Peyer's patch (tissue), 4 donors: Measurements from ENCODE around the gene FGF19.

Experiments used
- POLR2A ChIP-seq, 2 donors: fragments of 450-650 bp; IDR thresholded peaks; one replicate each; pipeline ENCODE4 v1.5.1; 2017; ENCODE audit warnings: antibody characterized with exemption in 2 of 2, mild to moderate bottlenecking in 2 of 2, moderate library complexity in 2 of 2
- TF ChIP-seq, protein P1 (sequence below), 6 experiments: fragments of 450-650 bp in 4 of 6; fragments of 200-600 bp in 2 of 6; sonication (generic) in 1 of 6; IDR thresholded peaks; one replicate each; pipeline ENCODE4 v1.5.1; 2017 to 2019; ENCODE audit warnings: antibody characterized with exemption in 6 of 6, mild to moderate bottlenecking in 3 of 6, moderate library complexity in 1 of 6

DNA sequence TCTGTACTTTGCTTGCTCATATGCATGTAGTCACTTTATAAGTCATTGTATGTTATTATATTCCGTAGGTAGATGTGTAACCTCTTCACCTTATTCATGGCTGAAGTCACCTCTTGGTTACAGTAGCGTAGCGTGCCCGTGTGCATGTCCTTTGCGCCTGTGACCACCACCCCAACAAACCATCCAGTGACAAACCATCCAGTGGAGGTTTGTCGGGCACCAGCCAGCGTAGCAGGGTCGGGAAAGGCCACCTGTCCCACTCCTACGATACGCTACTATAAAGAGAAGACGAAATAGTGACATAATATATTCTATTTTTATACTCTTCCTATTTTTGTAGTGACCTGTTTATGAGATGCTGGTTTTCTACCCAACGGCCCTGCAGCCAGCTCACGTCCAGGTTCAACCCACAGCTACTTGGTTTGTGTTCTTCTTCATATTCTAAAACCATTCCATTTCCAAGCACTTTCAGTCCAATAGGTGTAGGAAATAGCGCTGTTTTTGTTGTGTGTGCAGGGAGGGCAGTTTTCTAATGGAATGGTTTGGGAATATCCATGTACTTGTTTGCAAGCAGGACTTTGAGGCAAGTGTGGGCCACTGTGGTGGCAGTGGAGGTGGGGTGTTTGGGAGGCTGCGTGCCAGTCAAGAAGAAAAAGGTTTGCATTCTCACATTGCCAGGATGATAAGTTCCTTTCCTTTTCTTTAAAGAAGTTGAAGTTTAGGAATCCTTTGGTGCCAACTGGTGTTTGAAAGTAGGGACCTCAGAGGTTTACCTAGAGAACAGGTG lies 51.8 kb downstream of the FGF19 start:
- TF ChIP-seq POLR2A (IDR thresholded peaks at IDR 0.05) = no peak
- TF ChIP-seq, protein P1, sequence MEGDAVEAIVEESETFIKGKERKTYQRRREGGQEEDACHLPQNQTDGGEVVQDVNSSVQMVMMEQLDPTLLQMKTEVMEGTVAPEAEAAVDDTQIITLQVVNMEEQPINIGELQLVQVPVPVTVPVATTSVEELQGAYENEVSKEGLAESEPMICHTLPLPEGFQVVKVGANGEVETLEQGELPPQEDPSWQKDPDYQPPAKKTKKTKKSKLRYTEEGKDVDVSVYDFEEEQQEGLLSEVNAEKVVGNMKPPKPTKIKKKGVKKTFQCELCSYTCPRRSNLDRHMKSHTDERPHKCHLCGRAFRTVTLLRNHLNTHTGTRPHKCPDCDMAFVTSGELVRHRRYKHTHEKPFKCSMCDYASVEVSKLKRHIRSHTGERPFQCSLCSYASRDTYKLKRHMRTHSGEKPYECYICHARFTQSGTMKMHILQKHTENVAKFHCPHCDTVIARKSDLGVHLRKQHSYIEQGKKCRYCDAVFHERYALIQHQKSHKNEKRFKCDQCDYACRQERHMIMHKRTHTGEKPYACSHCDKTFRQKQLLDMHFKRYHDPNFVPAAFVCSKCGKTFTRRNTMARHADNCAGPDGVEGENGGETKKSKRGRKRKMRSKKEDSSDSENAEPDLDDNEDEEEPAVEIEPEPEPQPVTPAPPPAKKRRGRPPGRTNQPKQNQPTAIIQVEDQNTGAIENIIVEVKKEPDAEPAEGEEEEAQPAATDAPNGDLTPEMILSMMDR (IDR thresholded peaks at IDR 0.05) = no peak
